GM19372 (cell line): ENCODE measurements around the gene LCN9.
"Not testable (repeated sequence)": the region's sequence is repeated elsewhere in the genome, so short reads cannot be mapped to it uniquely, and the experiment has no call there.

Source experiments
- ATAC-seq: cut with Tn5 transposase; IDR thresholded peaks from one replicate; pipeline ENCODE4 v1.9.1; 2021; ENCODE audit warnings: mild to moderate bottlenecking, low read depth, moderate library complexity; ENCODE audit not compliant: unreplicated experiment

The LCN9 gene

DNA sequence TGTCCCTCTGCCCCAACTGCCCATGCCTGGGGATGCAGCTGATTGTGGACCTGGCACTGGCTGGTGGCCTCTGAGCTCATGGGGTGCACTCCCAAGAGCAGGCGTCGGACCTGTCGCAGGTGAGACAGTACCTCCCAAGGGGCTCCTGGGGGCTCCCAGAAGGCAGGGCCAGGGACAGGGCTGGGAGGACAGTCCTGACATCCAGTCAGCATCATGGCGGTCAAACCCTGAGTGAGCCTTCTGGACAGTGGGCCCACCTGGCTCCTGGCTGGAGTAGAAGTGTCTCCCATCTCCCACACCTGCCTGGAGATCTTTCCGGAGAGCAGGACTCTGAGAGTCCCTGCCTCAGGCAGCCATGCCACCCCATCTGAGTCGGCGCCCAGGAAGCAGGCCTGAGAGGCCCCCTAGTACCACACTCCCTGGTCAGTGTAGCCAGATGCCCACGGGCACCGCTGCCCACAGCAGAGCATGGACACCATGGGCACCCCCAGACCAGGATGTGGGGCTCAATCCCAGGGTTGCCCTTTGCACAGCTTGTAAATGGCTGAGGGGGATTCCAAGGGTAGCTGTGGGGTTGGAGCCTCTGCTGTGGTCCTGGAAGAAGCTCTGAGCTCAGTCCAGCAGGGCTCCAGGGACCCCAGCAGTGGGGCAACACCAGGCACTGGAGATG, 6.6 kb downstream of the LCN9 start:
- ATAC-seq = no peak

DNA sequence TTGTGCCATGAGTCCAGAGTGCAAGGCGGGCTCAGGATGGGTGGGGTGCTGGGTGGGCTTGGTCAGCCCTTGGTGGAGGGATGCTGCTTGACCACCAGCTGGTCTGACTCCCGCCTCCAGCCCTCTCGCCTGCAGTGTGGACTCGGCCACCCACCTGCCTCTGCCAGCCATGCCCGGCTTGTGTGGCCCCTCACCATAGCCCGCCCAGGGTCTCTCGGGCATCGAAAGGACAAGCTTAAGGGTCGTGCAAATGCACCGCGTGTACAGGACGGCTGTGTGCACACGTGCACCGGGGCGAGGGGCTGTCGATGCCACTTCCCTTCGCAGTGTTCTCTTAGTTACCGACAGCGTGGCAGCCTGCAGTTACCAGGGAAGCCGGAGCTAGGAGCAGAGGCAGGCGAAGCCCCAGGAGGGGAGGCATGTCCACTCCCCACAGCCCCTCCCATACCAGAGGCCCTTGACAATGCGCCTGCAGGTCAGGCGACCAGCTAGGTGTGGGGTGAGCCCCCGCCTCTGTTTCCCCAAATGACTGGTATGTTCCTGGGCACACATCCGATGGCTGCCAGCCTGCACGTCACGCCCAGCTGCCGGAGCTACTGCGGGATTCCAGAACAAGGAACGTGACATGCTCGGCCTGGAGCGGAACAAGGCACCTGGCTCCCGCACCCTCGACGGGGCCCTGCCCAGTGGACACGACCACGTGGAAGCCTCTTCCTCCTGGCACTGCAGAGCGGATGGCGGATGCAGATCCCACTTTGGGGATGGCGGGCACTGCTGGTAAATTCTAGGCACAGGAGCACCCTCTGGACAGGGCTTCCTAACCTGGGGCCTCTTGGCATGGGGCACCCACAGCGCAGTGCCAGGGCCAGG, 7.8 kb downstream of the LCN9 start:
- no peak for ATAC-seq

DNA sequence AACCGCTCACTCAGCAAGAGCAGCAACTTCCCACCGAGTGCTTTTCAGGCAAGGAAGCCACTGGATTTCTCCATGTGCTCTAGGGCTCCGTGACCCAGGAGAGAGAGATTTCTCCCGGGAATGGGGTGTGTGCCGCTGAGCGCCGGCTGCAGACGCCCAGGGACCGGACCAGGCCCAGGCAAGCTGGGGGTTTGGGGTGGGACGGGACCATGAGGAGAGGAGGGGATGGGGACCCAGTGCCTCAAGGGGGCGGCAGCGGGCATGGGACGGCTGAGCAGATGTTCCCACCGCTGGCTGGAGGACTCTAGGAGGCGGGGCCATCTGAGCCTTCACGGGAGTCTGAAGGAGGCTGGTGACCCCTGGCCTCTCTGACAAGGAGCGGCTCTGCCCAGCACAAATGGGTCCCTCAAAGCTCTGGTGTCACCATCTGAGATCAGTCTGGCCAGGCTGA, 8.5 kb downstream of the LCN9 start:
- no peak for ATAC-seq

DNA sequence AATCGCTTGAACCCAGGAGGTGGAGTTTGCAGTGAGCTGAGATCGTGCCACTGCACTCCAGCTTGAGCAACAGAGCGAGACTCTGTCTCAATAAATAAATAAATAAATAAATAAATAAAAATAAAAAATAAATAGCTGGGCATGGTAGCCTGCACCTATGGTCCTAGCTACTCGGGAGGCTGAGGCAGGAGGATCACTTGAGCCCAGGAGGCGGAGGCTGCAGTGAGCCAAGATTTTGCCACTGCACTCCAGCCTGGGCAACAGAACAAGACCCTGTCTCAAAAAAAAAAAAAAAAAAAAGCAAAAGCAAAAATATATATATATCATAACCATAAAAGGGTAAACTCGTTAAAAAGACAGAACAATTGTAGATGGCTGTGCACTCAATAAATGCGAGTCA, 9.7 kb downstream of the LCN9 start:
- not testable (repeated sequence) for ATAC-seq

DNA sequence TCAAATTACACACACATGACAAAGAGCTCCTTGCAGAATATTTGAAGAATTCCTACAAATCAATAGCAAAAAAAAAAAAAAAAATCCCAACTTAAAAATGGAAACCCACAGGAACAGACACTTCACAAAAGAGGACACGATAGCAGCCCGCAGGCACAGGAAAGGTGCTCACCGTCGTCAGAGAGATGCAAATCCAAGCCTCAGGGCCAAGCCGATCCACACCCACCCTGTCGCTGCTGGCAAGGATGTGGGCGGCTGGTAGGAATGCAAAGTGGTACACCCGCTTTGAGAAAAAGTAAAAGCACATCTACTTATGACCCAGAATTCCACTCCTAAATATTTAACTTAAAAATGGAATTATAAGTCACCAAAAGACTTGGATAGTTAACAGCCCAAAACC, 10.8 kb downstream of the LCN9 start:
- no peak for ATAC-seq

DNA sequence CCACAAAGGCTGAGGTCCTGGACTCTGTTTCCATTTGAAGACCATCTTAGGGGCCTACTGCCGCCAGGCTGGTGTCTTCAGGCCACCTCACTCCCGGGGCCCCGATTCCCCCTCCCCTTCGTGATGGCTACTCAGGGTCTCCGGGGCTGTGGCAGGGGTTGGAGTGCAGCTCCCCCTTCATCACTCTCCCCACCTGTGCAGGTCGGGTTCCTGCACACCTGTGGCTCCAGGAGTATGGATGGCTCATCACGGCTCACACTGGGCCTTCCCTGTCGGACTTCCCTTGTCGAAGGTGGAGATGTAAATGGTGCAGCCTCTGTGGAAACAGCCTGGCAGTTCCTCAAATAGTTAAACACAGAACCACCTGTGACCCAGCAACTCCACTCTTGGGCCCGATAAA, 11.9 kb downstream of the LCN9 start:
- no peak for ATAC-seq

DNA sequence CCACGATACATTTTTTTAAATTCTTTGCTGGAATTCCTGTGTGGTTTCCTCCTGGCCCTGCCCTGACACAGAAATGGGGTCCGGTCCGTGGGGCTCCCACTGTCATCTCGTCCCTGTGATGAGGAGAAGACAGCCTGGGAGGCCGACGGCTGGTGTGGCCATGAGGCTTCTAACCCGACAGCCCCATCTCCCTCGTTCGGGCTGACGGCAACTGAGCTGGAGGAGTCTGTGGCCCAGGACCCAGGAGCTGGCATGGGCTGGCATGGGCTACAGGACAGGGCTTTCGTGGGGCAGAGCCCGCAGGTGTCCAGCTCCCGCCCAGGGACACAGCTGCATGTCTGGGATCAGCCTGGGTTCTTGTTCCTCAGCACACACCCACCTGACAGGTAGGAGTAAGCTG, 13.8 kb downstream of the LCN9 start:
- ATAC-seq = no peak

DNA sequence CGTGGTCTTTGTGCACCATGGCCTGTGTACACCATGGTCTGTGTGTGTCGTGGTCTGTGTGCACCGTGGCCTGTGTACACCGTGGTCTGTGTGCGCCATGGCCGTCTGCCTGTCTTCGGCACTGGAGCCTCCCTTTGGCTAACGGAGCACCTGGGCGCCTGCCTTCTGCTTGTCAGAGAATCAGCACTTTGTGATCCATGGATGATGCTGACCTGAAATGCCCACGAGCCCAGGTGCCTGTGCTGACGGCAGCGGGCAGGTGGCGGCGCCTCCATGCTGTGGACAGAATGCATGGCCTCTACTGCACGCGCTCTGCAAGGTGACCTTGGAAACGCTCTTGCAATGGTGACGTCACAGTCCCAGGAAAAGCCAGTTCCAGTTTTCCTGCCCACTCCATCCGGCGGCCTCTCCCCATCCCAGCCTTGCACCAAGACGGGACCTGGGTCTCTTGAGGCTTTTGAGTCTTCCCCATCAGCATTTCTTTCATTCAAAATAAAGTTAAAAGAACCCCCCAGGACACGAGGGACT, 14.6 kb downstream of the LCN9 start:
- ATAC-seq = no peak

DNA sequence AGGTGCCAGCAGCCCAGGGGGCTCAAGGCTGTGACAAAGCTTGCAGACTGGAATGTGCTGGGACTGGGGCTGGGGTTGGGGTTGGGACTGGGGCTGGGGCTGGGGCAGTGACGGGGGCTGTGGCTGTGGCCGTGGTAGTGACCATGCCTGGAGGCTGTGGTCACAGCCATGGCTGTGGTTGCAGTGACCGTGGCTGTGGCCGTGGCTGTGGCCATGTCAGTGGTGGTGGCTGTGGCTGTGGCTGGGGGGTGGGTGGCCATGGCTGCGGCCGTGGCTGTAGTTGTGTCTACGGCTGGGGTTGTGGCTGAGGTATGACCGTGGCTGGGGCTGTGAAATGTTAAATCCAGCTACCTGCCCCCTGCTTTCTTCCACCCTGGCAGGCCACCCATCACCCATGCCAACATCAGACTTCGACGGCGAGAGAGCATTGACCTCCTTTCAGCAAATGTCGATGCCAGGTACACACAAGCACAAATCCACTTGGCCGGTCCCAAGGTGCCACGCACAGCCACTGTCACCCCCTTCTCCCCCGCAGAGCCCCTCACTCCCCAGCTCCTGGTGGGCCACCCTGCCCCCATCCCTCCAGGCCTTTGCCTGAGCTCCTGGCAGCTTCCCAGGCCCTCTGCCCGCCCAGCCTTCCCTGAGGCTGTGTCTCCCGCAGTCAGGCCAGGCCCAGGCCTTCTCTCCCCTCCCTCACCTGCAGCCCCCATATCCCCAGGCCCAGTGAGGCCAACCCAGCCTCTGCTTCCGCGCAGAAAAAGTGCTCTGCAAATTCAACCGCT, 15.3 kb downstream of the LCN9 start:
- no peak for ATAC-seq

DNA sequence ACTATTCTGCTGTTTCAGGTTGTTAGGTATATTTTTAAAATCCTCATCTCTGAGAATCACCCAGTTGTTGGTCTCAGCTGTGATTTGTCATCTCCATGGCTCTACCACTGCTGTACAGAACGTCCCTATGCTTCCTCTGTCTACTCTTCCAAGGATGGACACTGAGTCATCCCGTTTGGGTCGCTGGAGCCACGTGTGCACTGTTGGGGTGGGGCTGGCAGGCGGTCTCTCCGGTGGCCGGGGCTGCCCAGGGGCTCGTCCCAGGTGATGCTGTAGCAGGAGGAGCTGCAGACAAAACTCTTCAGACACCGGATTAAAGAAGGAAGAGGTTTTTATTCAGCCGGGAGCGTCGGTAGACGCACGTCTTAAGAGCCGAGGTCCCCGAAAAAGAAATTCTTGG, 16.9 kb downstream of the LCN9 start:
- ATAC-seq = no peak

DNA sequence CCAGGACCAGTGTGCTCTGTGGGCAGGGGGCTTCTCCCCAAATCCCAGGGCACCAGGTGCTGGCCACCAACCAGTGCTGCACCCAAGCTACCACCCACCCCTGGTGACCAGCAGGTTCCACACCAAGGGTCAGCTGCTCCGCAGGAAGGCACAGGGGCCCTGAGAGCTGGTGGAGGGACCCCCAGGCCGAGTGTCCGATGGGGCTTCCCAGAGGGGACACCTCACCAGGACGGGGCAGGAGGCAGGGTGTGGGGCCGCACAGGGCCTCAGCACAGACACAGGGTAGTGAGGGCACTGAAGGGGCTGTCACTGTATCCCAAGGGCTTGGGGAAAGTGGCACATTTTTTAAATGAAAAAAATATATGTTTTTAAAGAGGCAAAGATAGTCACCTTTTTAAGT, 18.1 kb downstream of the LCN9 start:
- no peak for ATAC-seq

DNA sequence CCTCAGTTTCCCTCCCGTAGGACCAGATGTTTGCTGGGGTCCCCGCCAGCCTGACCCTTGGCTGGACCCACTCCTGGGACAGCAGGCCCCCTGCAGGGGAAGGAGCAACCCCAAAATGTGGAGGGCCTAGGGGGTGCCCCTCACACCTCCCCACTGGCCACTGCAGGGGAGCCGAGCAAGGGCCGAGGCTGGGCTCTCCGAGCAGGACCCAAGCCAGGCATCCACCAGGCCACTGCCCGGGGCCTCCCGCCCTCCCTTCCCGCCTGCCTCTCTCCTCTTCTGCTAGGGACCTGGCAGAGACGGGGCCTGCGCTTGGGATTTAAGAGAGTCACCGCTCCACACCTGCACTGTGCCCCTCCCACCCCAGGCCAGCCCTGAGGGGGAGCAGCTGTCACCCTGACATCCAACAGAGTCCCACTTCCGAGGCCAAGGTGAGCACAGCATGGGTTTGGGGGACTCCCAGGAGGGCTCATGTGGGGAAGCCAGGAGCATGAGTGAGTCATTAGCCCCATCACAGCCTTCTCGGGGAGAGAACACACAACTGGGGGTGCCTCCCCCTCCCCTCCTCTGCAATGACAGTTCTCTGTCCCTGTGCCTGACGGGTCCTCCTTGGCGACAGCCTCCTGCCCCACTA, 20.4 kb downstream of the LCN9 start:
- no peak for ATAC-seq

DNA sequence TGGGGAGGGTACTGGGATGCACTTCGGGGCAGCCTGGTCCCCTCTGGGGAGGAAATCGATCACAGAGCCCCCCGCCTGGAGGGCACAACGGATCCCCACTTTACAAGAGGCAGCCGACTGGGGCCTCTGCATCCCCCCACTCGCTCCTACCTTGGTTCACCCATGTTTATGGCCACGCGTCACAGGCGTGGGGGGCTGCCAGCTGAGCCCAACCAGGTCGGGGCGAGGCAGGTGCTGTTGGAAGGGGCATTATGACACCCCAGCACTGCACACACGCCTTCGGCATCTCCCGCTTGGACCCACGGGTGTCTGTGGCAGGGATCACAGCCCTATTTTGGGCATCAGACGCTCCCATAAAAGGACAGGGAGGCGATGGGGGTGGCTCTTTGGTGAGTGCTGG, 21.6 kb downstream of the LCN9 start:
- no peak for ATAC-seq

DNA sequence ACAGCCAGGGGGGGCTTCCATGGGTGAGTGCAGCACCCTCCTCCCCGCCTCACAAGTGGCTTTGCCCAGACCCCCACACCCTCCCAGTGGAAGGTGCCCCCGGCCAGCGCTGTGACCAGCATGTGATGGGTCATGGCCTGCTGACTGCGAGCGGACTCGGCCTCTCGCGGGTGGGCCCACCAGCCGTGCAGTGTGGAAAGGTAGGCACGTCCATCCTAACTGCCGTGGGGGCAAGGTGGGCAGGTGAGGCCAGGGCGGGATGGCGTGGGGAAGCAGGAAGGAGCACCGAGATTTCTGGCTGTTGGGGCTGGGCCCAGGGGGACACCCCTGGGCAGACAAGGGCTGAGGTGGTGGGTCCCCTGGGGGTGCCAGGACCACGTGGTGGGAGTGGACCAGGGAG, 24.1 kb downstream of the LCN9 start:
- no peak for ATAC-seq

DNA sequence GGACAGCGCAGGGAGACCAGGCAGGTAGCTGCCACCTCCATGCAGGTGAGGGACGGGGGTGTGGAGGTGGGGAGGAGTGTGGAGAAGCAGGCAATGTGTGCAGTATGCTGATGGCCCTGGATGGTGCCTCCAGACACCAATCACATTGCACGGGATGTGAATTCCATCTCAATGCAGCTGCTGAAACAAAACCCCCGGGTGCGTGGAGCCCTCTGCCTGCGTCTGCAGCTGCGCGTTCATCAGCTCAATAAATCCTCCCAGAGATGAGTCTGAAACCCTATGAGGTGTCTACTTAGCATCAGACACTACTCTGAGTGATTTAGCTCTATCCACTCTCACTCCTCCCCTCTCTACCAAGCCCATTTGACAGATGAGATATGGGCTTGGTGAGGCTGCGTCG, 25.9 kb downstream of the LCN9 start:
- ATAC-seq = no peak

DNA sequence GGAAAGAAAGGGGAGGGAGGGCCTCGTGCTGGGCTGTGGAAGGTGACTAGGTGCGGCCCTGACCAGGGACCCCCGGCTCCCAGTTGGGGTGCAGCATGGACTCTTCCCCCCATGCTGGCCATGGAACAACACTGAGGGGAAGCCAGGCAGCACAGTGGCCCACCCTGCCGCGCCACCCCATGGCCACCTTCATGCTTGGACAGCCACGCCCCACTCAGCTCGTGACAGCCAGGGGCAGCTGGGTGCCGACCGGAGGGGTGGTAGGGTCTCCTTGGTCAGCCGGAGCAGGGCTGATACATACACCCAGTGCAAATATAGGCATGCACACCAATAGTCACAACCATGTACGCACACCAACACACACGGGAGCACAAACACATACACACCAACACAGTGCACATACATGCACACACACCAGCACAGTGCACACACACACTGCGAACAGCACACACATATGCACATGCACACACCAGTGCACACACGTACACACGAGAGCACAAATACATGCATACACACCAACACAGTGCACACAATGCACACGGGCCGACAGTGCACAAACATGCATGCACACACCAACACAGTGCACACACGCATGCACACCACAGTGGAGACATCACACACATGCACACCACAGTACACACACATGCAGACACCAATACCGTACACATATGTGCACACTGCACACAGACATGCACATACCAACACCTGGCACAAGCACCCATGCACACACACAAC, 27.9 kb downstream of the LCN9 start:
- ATAC-seq = no peak

DNA sequence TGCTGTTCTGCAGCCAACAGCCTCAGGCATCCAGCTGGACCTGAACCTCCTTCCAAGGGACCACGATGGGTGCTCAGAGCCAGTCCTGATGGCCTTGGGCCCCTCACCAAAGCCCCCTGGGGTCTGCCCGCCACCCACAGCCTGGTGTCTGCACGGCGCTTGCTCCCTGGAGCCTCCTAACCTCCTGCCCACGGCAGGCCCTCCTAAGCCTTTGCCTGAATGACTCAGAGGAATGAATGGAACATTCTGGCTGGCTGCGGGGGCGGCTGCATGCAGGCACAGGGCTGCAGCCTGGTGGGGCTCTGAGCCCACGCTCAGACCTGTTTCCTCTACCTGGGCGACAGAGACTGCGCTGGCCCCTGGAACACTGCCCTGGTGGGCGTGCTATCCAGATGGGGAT, 29.3 kb downstream of the LCN9 start:
- no peak for ATAC-seq

DNA sequence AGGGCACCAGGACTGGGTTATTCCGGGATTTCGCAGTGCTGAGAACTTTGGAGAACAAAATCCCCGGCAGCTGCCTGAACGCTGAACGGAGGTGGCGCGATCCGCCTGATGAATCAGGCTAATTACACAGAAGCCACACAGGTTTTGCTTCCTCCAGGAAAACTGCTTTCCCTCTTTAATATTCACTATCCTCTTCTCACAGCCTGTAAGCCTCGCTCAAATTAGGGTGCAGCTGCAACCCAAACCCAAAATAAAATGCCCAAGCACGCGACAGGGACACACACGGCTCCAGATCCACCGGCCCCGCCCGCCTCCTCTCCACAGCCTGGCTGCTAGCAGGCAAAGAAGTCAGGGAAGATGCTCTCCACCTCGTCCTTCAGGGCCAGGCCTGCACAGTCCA, 30.2 kb downstream of the LCN9 start:
- ATAC-seq = no peak

DNA sequence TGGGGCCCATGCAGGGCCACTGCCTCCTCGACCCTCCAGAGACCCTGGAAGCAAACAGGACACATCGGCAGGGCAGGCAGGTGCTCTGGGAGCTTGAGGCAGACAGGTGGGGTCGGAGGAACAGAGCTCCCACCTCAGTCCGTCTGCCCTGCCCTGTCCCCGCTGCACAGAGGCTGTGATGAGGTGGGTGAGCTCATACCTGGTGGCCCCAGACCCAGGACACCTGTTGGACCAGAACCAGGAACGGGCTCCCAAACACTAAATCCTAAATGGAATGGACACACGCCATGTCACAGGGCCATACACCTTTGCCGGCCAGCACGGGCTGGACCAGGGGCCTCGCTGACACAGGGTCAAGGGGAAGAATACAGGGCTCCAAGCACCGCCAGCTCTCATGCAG, 30.7 kb downstream of the LCN9 start:
- ATAC-seq = no peak

DNA sequence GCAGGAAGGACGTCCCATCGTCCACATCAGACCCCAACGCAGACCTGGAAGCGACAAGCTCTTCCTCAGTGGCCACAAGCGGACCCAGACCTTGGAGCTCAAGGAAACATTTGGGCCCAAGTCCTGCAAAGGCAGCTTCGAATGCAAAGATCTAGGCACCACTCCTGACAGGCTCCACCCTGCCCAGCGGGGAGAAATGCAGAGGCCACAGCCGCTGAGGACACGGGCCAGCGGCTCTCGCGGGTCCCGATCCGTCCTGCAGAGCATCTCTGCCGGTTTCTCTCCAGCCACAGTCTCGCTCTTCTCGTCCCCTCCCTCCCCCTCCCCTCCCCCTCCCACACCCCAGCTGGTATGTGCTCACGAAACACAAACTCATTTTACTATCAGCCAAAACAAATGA, 31.3 kb downstream of the LCN9 start:
- no peak for ATAC-seq
